Choroid plexus epithelial cell (primary cell): ENCODE data around the gene NTM.

Experiments used
- DNase-seq: peaks from one replicate; pipeline ENCODE4 v3.0.0-alpha.2; 2010; ENCODE audit warnings: low read depth
- H3K4me3 ChIP-seq: 2 replicates; pipeline ENCODE4 v1.5.1; 2011; ENCODE audit warnings: low read depth, mild to moderate bottlenecking, control low read depth, low read length, moderate library complexity
- TF ChIP-seq, protein P1 (sequence below): conservative IDR thresholded peaks from 2 replicates; pipeline ENCODE4 v1.5.1; 2011; ENCODE audit warnings: low read depth, mild to moderate bottlenecking, control low read depth, inconsistent platforms, low read length, moderate library complexity

NTM gene

DNA sequence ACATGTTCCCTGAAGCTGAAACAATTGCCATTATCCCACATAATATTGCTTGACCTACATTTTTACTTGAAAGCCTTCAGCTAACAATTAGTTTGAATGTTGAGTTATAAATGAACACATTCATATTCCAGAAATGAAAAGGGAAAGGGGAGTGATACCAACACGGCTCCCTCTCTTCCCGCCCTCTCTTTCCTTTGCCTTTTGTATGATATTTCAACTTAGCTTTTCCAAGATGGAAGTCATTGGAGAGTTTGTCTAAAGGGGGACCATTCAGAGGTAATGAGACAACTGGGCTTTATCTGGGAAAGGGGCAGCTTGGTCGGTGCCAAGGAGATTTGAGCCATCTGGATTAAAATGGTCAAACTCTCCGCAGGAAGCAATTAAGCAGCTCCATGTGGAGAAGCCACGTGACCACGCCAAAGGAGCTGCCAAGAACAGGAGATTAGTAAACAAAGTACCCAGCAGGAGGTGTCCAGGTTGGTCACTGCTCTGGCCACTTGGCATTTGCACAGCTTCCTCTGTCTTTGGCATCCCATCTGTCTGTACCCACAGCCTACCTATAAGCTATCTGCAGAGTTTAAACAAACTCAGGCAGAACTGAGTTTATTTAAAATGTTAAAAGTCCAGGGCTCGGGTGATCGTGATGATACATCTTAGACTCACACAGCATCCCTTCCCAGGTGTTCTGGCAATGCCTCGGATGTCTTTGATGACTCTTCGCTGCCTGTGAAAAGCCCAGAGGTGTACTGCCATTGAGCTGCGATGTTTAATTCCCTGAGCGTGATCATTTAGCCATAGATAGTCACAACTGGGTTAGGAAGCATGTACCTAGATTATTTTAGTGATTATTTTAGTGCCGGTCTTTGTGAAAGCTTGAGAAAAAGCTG, 735.9 kb downstream of the NTM start:
- H3K4me3 ChIP-seq: no peak overlapping the region
- DNase-seq: peak; percentile 45
- TF ChIP-seq, protein P1, sequence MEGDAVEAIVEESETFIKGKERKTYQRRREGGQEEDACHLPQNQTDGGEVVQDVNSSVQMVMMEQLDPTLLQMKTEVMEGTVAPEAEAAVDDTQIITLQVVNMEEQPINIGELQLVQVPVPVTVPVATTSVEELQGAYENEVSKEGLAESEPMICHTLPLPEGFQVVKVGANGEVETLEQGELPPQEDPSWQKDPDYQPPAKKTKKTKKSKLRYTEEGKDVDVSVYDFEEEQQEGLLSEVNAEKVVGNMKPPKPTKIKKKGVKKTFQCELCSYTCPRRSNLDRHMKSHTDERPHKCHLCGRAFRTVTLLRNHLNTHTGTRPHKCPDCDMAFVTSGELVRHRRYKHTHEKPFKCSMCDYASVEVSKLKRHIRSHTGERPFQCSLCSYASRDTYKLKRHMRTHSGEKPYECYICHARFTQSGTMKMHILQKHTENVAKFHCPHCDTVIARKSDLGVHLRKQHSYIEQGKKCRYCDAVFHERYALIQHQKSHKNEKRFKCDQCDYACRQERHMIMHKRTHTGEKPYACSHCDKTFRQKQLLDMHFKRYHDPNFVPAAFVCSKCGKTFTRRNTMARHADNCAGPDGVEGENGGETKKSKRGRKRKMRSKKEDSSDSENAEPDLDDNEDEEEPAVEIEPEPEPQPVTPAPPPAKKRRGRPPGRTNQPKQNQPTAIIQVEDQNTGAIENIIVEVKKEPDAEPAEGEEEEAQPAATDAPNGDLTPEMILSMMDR: no peak

DNA sequence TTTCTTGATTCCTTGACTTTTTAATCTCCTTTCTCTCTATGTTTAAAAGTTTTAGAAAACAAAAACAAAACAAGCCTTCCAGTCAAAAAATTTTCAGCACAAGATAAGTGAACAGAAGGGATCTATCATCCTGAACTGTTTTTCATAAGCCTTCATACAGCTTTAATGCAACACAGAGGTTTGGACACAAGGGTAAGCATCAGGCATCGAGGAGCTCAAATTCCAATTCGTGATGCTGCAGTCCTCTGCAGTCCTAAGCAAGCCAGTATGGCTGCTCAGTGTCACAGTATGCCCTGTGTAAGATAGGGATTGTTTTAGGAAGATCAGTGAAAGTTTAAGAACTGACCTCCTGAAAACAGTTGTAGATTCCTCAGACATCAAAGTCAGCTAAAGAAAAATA, 740.9 kb downstream of the NTM start:
- TF ChIP-seq, protein P1: peak; percentile 7
- no peak overlapping the region for H3K4me3 ChIP-seq
- DNase-seq: peak; percentile 49

DNA sequence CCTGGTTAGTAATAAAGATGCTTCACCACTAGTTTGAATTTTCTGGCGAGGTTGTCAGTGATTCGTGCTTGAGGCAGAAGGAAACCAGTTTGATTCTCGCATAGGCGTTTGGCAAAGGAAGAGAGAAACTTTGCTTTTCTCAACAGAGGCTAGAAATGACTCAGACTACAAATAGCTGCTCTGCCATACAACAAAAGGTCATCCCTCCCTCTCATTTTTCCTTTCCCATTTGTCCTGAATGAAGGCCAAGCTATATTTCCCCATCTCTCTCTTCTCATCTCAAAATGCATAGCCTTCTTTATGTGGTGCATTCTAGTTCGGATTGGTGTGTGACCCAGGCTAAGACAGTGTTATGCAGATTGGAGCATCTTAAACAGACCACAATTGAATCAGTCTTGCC, 741.4 kb downstream of the NTM start:
- TF ChIP-seq, protein P1: no peak
- DNase-seq: peak; percentile 92
- H3K4me3 ChIP-seq: no peak overlapping the region

DNA sequence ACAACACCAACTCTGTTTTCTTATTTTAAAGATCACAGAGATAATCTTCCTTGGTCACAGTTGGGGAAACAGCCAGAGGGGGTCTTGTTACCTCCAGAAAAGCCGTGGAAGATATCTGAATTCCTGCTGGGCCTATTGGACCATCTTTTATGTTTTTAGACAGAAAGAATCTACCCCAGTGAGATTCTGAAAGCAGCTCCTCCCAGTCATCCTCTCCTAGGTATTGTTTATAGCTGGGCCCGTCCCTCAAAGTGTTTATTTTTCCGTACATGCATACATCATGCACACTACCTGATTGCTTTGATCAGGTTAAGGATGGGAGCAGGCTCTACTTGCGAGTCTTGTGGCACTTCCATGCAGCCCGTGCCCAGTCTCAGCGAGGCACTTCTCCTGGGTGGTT, 742.4 kb downstream of the NTM start:
- DNase-seq: no peak
- H3K4me3 ChIP-seq: no peak overlapping the region
- TF ChIP-seq, protein P1: no peak

DNA sequence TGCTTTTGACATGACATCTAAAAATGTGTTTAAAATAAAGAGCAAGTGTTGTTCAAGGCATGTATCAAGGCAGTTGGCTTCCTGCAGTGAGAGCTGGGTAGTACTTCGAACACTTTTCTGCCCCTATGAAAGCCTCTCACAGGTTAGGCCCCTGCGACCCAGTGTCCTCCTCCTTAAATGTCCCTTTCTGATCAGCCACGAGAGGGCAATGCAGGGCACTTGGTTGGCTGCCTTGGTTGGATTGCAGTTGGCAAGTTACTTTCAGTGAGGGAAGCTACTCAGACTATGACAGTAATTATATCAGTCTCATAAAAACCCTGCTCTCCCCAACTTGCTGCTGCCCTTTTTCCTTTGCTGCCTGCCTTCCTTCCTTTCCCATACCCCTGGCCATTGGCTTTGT, 743.8 kb downstream of the NTM start:
- TF ChIP-seq, protein P1: peak; percentile 40
- peak; percentile 23 for DNase-seq
- no peak overlapping the region for H3K4me3 ChIP-seq

DNA sequence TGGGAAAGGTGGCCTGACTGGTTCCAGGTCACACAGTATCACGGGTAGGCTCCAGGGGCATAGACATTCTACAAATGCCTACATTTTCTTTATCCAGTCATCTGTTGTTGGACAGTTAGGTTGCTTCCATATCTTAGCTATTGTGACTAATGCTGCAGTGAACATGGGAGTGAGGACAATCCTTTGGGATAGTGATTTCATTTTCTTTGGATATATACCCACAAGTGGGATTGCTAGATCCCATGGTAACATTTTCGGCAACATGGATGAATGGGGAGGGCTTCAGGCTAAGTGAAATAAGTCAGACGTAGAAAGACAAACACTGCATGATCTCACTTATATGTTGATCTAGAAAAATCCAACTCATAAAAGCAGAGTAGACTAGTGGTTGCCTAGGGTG, 744.3 kb downstream of the NTM start:
- DNase-seq: no peak
- TF ChIP-seq, protein P1: no peak
- no peak overlapping the region for H3K4me3 ChIP-seq

DNA sequence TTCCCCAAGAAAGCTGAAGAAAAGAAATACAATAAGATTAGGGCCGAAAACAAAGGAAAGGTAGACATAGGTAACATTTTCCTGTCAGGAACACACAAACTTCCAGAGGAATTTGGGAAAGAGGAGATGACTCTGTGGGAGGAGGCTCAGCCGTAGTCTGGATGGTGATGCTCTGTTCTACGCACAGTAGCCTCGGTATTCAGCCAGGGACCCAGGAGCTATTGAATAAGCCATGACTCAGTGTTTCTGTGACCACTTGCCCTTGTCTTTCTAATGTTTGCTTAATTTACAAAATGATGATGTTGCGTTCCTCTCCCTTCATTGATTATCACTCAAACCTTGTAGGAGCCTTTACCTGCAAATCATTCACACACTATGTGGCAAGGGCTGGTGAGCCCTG, 745.0 kb downstream of the NTM start:
- TF ChIP-seq, protein P1: no peak
- no peak overlapping the region for H3K4me3 ChIP-seq
- peak; percentile 52 for DNase-seq
